Peyer's patch (tissue), 4 donors: Measurements from ENCODE around the gene MC2R.
"Not testable (repeated sequence)": the region's sequence is repeated elsewhere in the genome, so short reads cannot be mapped to it uniquely, and the experiment has no call there.

Experiments
- CTCF ChIP-seq, 6 experiments: fragments of 450-650 bp in 4 of 6; fragments of 200-600 bp in 2 of 6; sonication (generic) in 1 of 6; IDR thresholded peaks; one replicate each; pipeline ENCODE4 v1.5.1; 2017 to 2019; ENCODE audit warnings: antibody characterized with exemption in 6 of 6, mild to moderate bottlenecking in 3 of 6, moderate library complexity in 1 of 6
- POLR2A ChIP-seq, 2 donors: fragments of 450-650 bp; IDR thresholded peaks; one replicate each; pipeline ENCODE4 v1.5.1; 2017; ENCODE audit warnings: antibody characterized with exemption in 2 of 2, mild to moderate bottlenecking in 2 of 2, moderate library complexity in 2 of 2

GRCh38 chr18:13862898-13863297 is 52.4 kb downstream of the MC2R start:
- TF ChIP-seq CTCF, POLR2A (IDR thresholded peaks at IDR 0.05): not testable (repeated sequence)
